PFSK-1 (cell line): Measurements from ENCODE around the gene ARRDC2.

Experiments used
- FOXP2 ChIP-seq: optimal IDR thresholded peaks from 2 replicates; pipeline ENCODE3; 2011; ENCODE audit warnings: borderline replicate concordance, control low read depth, inconsistent platforms; ENCODE audit not compliant: insufficient read depth; ENCODE audit errors: extremely low read length, extremely low read depth
- POLR2AphosphoS5 ChIP-seq: IDR thresholded peaks from 2 replicates; pipeline ENCODE4 v1.6.1; 2012; ENCODE audit warnings: low read depth, mild to moderate bottlenecking, control low read depth, low read length, moderate library complexity
- SIN3A ChIP-seq: IDR thresholded peaks from 2 replicates; pipeline ENCODE4 v1.6.1; 2012; ENCODE audit warnings: mild to moderate bottlenecking, low read length, moderate library complexity, borderline replicate concordance; ENCODE audit not compliant: insufficient read depth
- TAF1 ChIP-seq: IDR thresholded peaks from 2 replicates; pipeline ENCODE4 v1.6.1; 2012; ENCODE audit warnings: low read length, control low read depth, borderline replicate concordance; ENCODE audit not compliant: insufficient read depth
- TF ChIP-seq, protein P1 (sequence below), 2 experiments: IDR thresholded peaks; 2 replicates each; pipeline versions ENCODE4 v1.6.1 to v1.8.0; 2011 to 2012; ENCODE audit warnings: low read depth in 2 of 2, low read length in 2 of 2, control low read depth in 1 of 2, inconsistent platforms in 1 of 2, mild to moderate bottlenecking in 1 of 2, moderate library complexity in 1 of 2; ENCODE audit not compliant: insufficient read depth in 1 of 2

Gene ARRDC2

GRCh38 chr19:18021121-18021755 lies 13.3 kb downstream of the ARRDC2 start:
- no peak for TF ChIP-seq SIN3A
- TF ChIP-seq POLR2AphosphoS5 = no peak
- TF ChIP-seq FOXP2 = peak; percentile 35

DNA sequence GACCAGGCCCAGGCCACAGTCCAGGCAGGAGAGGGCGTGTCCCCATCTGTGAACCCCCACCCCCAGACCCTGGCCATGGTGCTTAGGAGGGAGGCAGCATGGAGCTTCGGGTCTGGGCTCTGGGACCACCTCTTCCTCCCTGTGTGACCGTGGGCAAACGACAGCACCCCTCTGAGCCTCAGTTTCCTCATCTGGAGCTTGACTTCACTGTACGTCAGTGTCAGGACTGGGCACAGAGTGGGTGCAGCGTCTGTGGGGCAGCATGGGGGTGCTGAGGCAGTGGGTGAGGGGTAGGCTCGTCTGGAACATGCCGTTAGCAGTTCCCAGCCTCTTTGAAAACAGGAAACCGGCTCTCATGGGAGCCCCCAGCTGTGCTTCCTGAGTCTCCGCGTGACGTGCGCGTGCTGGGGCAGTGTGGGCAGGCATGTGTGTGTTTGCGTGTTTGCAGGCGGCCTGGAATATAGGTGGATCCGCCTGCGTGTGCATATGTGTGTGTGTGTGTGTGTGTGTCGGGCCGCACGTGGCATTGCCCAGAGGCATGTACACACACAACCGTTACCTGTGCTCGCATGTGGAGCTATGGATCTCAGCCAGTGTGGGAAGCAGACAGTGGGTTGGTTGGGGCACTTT lies 15.8 kb downstream of the ARRDC2 start:
- no peak for TF ChIP-seq POLR2AphosphoS5
- TF ChIP-seq, protein P1, sequence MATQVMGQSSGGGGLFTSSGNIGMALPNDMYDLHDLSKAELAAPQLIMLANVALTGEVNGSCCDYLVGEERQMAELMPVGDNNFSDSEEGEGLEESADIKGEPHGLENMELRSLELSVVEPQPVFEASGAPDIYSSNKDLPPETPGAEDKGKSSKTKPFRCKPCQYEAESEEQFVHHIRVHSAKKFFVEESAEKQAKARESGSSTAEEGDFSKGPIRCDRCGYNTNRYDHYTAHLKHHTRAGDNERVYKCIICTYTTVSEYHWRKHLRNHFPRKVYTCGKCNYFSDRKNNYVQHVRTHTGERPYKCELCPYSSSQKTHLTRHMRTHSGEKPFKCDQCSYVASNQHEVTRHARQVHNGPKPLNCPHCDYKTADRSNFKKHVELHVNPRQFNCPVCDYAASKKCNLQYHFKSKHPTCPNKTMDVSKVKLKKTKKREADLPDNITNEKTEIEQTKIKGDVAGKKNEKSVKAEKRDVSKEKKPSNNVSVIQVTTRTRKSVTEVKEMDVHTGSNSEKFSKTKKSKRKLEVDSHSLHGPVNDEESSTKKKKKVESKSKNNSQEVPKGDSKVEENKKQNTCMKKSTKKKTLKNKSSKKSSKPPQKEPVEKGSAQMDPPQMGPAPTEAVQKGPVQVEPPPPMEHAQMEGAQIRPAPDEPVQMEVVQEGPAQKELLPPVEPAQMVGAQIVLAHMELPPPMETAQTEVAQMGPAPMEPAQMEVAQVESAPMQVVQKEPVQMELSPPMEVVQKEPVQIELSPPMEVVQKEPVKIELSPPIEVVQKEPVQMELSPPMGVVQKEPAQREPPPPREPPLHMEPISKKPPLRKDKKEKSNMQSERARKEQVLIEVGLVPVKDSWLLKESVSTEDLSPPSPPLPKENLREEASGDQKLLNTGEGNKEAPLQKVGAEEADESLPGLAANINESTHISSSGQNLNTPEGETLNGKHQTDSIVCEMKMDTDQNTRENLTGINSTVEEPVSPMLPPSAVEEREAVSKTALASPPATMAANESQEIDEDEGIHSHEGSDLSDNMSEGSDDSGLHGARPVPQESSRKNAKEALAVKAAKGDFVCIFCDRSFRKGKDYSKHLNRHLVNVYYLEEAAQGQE (IDR thresholded peaks at IDR 0.05; ENCODE audit: insufficient read depth in 1 of 2, low read depth in 2 of 2, low read length in 2 of 2) = no peak
- TF ChIP-seq SIN3A = no peak
- no peak for TF ChIP-seq TAF1
- no peak for TF ChIP-seq FOXP2

DNA sequence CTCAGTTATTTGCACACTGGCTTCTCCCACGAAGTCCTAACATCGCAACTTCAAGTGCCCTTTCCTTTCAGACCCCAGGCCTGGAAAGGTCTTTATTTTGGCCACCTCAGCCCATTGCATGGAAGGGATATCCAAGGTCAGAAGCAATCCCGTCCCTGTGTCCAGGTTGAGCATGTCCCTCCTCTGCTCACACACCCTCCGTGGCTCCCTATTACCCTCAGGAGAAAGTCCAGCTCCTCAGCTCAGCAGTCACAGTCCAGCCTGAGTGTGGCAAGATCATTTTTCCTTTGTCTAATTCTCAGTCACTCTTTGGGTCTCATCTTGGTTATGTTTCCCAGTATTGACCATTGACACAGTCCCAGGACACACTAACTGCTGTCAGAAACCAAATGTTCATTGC lies 19.2 kb downstream of the ARRDC2 start:
- TF ChIP-seq TAF1 = no peak
- TF ChIP-seq, protein P1 (IDR thresholded peaks at IDR 0.05; ENCODE audit: insufficient read depth in 1 of 2, low read depth in 2 of 2, low read length in 2 of 2) = no peak
- no peak for TF ChIP-seq FOXP2
- no peak for TF ChIP-seq POLR2AphosphoS5
- TF ChIP-seq SIN3A = no peak

- peak; percentile 98 for TF ChIP-seq FOXP2
- TF ChIP-seq, protein P1 (IDR thresholded peaks at IDR 0.05; ENCODE audit: insufficient read depth in 1 of 2, low read depth in 2 of 2, low read length in 2 of 2) = no peak
These were observed 21.8 kb downstream of the ARRDC2 start for GRCh38 chr19:18029617-18030338.

GRCh38 chr19:18041054-18041453 lies 33.1 kb downstream of the ARRDC2 start:
- TF ChIP-seq FOXP2 (no peak), SIN3A (no peak)
- TF ChIP-seq, protein P1 (IDR thresholded peaks at IDR 0.05; ENCODE audit: insufficient read depth in 1 of 2, low read depth in 2 of 2, low read length in 2 of 2) = no peak
